Testis (tissue), 3 donors: ENCODE measurements around the gene CEP350. TPM values are rescaled to one million over a fixed set of nuclear protein-coding genes. Genes with fewer than 3 reads are reported as not detected.
A peak's percentile ranks its signal among the peaks of the same experiment; 100 is the strongest.

ENCODE experiments used
- DNase-seq: peaks from one replicate; pipeline ENCODE4 v3.0.0-alpha.2; 2019
- H3K27ac ChIP-seq, 2 donors: fragments of 200-600 bp; sonication (generic); one replicate each; pipeline ENCODE4 v1.5.1; 2019
- H3K27me3 ChIP-seq: fragments of 200-600 bp; sonication (generic); one replicate; pipeline ENCODE4 v1.5.1; 2019
- H3K36me3 ChIP-seq: fragments of 200-600 bp; sonication (generic); one replicate; pipeline ENCODE4 v1.5.1; 2017; ENCODE audit warnings: low read depth; ENCODE audit errors: missing control alignments
- H3K4me1 ChIP-seq: fragments of 200-600 bp; sonication (generic); one replicate; pipeline ENCODE4 v1.5.1; 2019
- H3K4me3 ChIP-seq, 2 donors: fragments of 200-600 bp; sonication (generic); one replicate each; pipeline ENCODE4 v1.5.1; 2017 to 2019
- H3K9me3 ChIP-seq: fragments of 200-600 bp; sonication (generic); one replicate; pipeline ENCODE4 v1.5.1; 2017
- POLR2A ChIP-seq: fragments of 450-650 bp; IDR thresholded peaks from one replicate; pipeline ENCODE4 v1.6.1; 2017; ENCODE audit warnings: antibody characterized with exemption, mild to moderate bottlenecking, moderate library complexity
- WGBS, 2 donors: methylation state at CpG; one replicate each; pipeline ENCODE4 v1.1.5; 2018; 5-methylcytosine and 5-hydroxymethylcytosine counted together
- intact Hi-C: fragments of 100-400 bp; cut with DNase I; formaldehyde crosslinking; loops from one replicate; pipeline ENCODE4 v1.15.1; 2023; ENCODE audit warnings: low total_unique reads
- polyA plus RNA-seq: library from polyadenylated mRNA; stranded (reverse); fragments of 350-450 nt; fragmentation: Illumina TruSeq; extraction: RNeasy Lipid Tissue Mini Kit (QIAGEN cat#74804); gene quantifications from one replicate; pipeline ENCODE4 v1.2.3, GENCODE V29; 2014; ENCODE audit warnings: low read depth, low replicate concordance; ENCODE audit not compliant: insufficient read depth
- total RNA-seq, 2 donors: library from RNA; depleted of rRNA; stranded (reverse); fragments of >200 nt; gene quantifications; one replicate each; pipeline ENCODE4 v1.2.3, GENCODE V29; 2016
- TF ChIP-seq, protein P1 (sequence below), 3 experiments: fragments of 450-650 bp in 2 of 3; fragments of 200-600 bp in 1 of 3; sonication (generic) in 1 of 3; IDR thresholded peaks; one replicate each; pipeline ENCODE4 v1.5.1; 2016 to 2019; ENCODE audit warnings: antibody characterized with exemption in 3 of 3, mild to moderate bottlenecking in 2 of 3, moderate library complexity in 1 of 3

The CEP350 gene
- total and polyA plus RNA-seq, 3 donors from 2014 or later: 89.4 to 177 (median 104) TPM

- WGBS, 2 donors: 67 to 83% methylated on average over 2 of the region's 2 CpGs
Measured at GRCh38 chr1:180137776-180138175, 183.2 kb downstream of the CEP350 start.

DNA sequence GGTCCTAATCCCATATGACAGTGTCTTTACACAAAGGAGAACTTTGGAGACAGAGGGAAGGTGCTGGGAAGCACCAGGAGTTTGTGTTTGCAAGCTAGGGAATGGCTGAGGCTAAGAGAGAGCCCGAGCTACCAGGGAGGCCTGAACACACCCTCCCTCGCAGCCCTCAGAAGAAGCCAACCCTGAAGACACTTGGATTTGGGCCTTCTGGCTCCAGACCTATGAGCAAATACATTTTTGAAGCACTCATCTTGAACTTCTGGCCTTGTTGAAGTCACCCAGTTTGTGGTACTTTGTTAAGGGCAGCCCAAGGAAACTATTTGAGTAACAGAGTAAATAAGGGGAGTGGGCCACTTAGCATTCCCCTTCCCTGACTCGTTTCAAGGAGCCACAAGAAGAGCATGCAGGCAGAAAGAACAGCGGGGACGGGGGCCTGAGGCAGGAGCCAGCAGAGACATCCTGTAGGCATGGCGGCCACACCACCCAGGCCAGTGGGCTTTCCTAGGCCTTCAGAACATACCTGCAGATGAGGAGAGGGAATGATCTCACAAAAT lies 186.8 kb downstream of the CEP350 start:
- Histone ChIP-seq H3K27ac (no peak overlapping the region), H3K4me1 (peaks cover 12% of the 10 kb centered on the region), H3K9me3 (no peaks in the 10 kb centered on the region), H3K27me3 (no peaks in the 10 kb centered on the region), H3K36me3 (no peaks in the 10 kb centered on the region), H3K4me3 (no peak overlapping the region)
- 80 to 89% methylated on average over 6 of the region's 6 CpGs for WGBS, 2 donors
- TF ChIP-seq, protein P1, sequence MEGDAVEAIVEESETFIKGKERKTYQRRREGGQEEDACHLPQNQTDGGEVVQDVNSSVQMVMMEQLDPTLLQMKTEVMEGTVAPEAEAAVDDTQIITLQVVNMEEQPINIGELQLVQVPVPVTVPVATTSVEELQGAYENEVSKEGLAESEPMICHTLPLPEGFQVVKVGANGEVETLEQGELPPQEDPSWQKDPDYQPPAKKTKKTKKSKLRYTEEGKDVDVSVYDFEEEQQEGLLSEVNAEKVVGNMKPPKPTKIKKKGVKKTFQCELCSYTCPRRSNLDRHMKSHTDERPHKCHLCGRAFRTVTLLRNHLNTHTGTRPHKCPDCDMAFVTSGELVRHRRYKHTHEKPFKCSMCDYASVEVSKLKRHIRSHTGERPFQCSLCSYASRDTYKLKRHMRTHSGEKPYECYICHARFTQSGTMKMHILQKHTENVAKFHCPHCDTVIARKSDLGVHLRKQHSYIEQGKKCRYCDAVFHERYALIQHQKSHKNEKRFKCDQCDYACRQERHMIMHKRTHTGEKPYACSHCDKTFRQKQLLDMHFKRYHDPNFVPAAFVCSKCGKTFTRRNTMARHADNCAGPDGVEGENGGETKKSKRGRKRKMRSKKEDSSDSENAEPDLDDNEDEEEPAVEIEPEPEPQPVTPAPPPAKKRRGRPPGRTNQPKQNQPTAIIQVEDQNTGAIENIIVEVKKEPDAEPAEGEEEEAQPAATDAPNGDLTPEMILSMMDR (IDR thresholded peaks at IDR 0.05): no peak
- no peak for TF ChIP-seq POLR2A
- DNase-seq: no peak
- intact Hi-C loops: no loop called here

More at GRCh38 chr1:180137776-180138175, 183.2 kb downstream of the CEP350 start:
- Histone ChIP-seq H3K4me1 (peaks cover 19% of the 10 kb centered on the region), H3K9me3 (no peaks in the 10 kb centered on the region), H3K27me3 (no peaks in the 10 kb centered on the region), H3K4me3 (no peak overlapping the region), H3K27ac (no peak overlapping the region), H3K36me3 (no peaks in the 10 kb centered on the region)
- no peak for DNase-seq
- intact Hi-C loops: no loop called here
- TF ChIP-seq, protein P1 (IDR thresholded peaks at IDR 0.05): no peak
- TF ChIP-seq POLR2A: no peak

DNA sequence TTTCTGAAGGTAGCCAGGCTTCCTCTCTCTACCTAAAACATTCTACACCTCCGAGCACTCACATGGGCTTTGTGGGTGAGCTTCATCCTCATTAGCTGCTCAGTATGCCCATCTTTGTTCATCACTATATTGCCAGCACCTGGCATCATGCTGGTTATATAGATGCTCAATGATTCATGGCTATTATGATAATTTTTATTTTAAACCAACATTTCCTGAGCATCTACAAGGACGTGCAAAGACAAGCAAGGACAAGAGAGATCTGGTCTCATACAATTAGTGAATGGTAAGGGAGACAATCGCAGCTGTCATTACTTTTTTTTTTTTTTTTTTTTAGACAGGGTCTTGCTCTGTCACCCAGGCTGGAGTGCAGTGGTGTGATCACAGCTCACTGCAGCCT lies 188.7 kb downstream of the CEP350 start:
- Histone ChIP-seq H3K4me1 (peaks cover 12% of the 10 kb centered on the region), H3K27me3 (no peaks in the 10 kb centered on the region), H3K36me3 (no peaks in the 10 kb centered on the region), H3K9me3 (no peaks in the 10 kb centered on the region), H3K27ac (no peak overlapping the region), H3K4me3 (no peak overlapping the region)
- no peak for TF ChIP-seq POLR2A
- TF ChIP-seq, protein P1 (IDR thresholded peaks at IDR 0.05): no peak
- intact Hi-C loops: no loop called here
- 88 to 96% methylated on average over 3 of the region's 3 CpGs for WGBS, 2 donors
- no peak for DNase-seq

DNA sequence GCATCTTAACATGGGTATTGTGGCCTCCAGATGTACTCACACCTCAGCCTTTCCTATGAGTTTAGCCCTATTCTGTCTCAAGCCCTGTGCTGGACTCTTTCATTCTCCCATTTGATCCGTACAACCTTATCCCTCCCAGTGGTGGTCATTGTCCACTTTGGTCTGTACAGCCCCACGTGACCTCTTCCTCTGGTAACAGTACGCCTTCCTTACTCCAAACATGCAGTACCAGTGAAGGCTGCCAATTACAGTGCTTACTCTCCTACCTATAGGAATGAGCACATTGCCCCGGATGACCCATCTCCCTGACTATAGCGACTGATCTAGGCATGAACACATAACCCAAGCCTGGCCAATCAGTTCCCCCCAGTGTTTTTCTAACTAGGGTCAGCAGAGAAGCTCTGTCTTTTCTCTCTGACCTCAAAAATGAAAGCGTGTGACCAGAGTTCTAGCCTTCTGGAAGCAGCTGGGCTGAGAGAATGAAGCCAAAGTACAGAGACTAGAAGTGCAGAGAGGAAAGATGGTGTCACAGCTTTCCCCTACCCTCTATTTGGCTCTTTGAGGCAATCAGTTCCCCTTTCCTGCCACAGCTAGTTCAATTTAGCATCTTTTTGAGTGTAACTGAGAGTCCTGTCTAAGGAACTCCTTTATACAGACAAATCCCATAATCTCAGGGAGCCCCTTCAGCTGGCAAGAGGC lies 190.2 kb downstream of the CEP350 start:
- intact Hi-C loops: no loop called here
- Histone ChIP-seq H3K27me3 (no peaks in the 10 kb centered on the region), H3K4me1 (peaks cover 12% of the 10 kb centered on the region), H3K4me3 (no peak overlapping the region), H3K27ac (peak overlapping the region; percentile 22 to 83), H3K36me3 (no peaks in the 10 kb centered on the region), H3K9me3 (no peaks in the 10 kb centered on the region)
- no peak for TF ChIP-seq POLR2A
- TF ChIP-seq, protein P1 (IDR thresholded peaks at IDR 0.05): no peak
- no peak for DNase-seq
- 57 to 64% methylated on average over 6 of the region's 6 CpGs for WGBS, 2 donors
